Measurements from ENCODE around the gene SOWAHC. TPM values are rescaled to one million over a fixed set of nuclear protein-coding genes. Genes with fewer than 3 reads are reported as not detected.

Gene SOWAHC
- total RNA-seq, 2 experiments from 2014 or later = not detected

GRCh38 chr2:109660046-109660860, 46.1 kb downstream of the SOWAHC start:
- CTCF ChIA-PET = no interaction called here

GRCh38 chr2:109662889-109663288, 48.7 kb downstream of the SOWAHC start:
- Mint-ChIP-seq H3K27me3 (ENCODE audit: low read depth) (peaks cover 8% of the 10 kb centered on the region), H3K9me3 (ENCODE audit: insufficient read depth) (no peaks in the 10 kb centered on the region), H3K4me3 (no peak overlapping the region), H3K4me1 (ENCODE audit: low read depth) (no peaks in the 10 kb centered on the region), H3K27ac (no peak overlapping the region), H3K36me3 (ENCODE audit: low read depth) (no peaks in the 10 kb centered on the region)
- DNase-seq (no peak), ATAC-seq (no peak)
- CTCF ChIA-PET = interaction anchor here (1.5 kb wide), 1 partner anchor 117 kb away, joined by 7 read pairs; no protein-coding TSS in a partner anchor
- POLR2A ChIA-PET = no interaction called here

More at GRCh38 chr2:109660046-109660860, 46.1 kb downstream of the SOWAHC start:
- H3K36me3 Mint-ChIP-seq (ENCODE audit: low read depth) = no peaks in the 10 kb centered on the region
- no peak for ATAC-seq
- H3K4me3 Mint-ChIP-seq = no peak overlapping the region
- peaks cover 8% of the 10 kb centered on the region for H3K27me3 Mint-ChIP-seq (ENCODE audit: low read depth)
- no peaks in the 10 kb centered on the region for H3K9me3 Mint-ChIP-seq (ENCODE audit: insufficient read depth)
- POLR2A ChIA-PET = no interaction called here
- no peak for DNase-seq
- no peak overlapping the region for H3K27ac Mint-ChIP-seq
- no peaks in the 10 kb centered on the region for H3K4me1 Mint-ChIP-seq (ENCODE audit: low read depth)

- DNase-seq = no peak
- no peak for ATAC-seq
- ChIA-PET CTCF (interaction anchor here (1.5 kb wide), 1 partner anchor 118 kb away, joined by 7 read pairs; no protein-coding TSS in a partner anchor), POLR2A (no interaction called here)
- Mint-ChIP-seq H3K36me3 (ENCODE audit: low read depth) (no peaks in the 10 kb centered on the region), H3K9me3 (ENCODE audit: insufficient read depth) (no peaks in the 10 kb centered on the region), H3K4me3 (no peak overlapping the region), H3K27me3 (ENCODE audit: low read depth) (peaks cover 8% of the 10 kb centered on the region), H3K4me1 (ENCODE audit: low read depth) (no peaks in the 10 kb centered on the region), H3K27ac (no peak overlapping the region)
These were observed 49.6 kb downstream of the SOWAHC start for GRCh38 chr2:109663721-109664120.

GRCh38 chr2:109666466-109666865, 52.3 kb downstream of the SOWAHC start:
- no peaks in the 10 kb centered on the region for H3K36me3 Mint-ChIP-seq (ENCODE audit: low read depth)
- peaks cover 8% of the 10 kb centered on the region for H3K27me3 Mint-ChIP-seq (ENCODE audit: low read depth)
- ATAC-seq (no peak), DNase-seq (no peak)
- H3K4me3 Mint-ChIP-seq = no peak overlapping the region
- ChIA-PET POLR2A (no interaction called here), CTCF (no interaction called here)
- H3K9me3 Mint-ChIP-seq (ENCODE audit: insufficient read depth) = no peaks in the 10 kb centered on the region
- H3K4me1 Mint-ChIP-seq (ENCODE audit: low read depth) = no peaks in the 10 kb centered on the region
- H3K27ac Mint-ChIP-seq = no peak overlapping the region

Other genes starting within 250 kb of the SOWAHC start
- gene SEPTIN10, start 398 bp upstream of the SOWAHC start, total RNA-seq = under 1 TPM in 1 of 2 experiments, not detected in 1; 0.50 TPM
- gene RGPD5, start 179.9 kb downstream of the SOWAHC start, total RNA-seq = 10 to 100 TPM; 14.8 to 15.4 TPM